NCI-H146 treated with DMSO at 0.1 percent for 48 hours (cell line): Measurements from ENCODE around the gene C1QL1.
"Not testable (repeated sequence)": the region's sequence is repeated elsewhere in the genome, so short reads cannot be mapped to it uniquely, and the experiment has no call there.

ENCODE experiments used
- DNase-seq: peaks from one replicate; lab custom pipeline; 2025; ENCODE audit not compliant: unreplicated experiment; lab: John Stamatoyannopoulos, UW

The C1QL1 gene

DNA sequence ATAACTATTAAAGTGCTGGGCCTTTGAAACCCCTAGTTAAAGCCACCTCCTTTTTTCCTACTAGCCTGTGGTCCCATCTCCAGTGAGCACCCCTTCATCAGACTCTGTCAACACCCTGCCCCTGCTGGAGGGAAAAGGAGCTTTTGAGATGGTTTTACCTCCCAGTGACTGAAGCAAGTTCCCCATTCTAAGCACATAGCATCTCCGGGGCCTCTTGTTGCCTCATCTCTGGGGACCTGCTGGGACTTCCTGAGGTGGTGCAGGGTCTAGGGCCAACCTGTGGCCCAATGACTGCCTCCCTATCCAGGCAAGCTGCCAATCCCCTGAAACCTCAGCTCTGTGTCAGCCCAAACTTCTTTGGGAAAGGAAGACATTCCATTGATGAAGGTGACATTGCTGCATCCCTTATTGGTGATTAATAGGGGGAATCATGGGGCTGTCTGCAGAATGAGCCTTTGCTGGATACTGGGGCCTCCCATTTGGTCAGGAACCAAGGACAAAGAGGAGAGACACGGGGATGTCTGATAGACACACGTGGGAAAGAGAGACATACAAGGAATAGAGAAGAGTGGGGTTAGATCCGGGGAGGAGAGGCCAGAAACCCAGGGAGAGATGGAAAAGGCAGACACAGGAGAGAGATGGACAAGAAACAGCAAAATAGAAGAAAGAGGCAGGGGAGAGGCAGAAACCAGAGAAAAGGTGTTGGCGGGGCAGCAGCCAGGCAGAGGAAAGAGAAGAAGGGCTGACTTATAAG is 2.4 kb downstream of the C1QL1 start:
- DNase-seq = no peak

DNA sequence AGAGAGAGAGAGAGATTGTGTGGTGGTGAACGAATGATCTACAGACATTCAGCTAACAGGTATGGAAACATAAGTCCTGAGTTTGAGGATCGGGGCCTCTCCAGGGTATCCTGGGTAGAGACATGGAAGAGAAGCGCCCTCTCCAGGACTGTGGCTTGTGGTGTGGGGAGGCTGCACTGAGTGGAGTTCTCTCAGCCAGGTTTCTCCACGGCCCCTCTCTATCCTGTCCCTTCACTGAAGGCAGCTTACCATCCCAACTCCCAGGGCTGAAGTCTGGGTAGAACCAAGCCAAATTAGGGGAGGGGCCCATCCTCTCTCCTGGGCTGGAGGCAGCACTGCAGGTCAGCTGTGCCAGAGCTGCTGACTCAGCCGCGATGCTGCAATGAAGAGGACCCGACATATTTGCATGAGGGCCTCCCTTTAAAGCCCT is 6.2 kb downstream of the C1QL1 start:
- no peak for DNase-seq

DNA sequence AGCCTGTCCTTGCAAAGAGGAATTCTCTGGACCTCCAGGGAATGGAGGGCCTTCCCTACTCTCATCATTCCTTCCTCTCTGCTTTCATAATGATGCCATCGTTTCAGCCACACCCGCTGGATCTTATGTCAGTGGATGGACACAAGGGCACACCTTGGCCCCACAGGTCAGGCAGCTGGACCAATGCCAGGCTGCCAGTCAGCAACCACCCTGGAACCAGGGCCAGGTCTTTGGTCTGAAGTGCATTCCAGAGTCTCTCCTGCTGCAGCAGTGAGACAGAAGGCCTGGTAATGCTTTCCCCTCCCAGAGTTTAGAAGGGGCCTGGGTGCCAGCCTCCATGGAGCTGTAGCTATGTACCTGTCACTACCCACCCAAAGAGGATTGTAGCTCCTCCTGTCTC is 7.4 kb downstream of the C1QL1 start:
- DNase-seq = no peak

DNA sequence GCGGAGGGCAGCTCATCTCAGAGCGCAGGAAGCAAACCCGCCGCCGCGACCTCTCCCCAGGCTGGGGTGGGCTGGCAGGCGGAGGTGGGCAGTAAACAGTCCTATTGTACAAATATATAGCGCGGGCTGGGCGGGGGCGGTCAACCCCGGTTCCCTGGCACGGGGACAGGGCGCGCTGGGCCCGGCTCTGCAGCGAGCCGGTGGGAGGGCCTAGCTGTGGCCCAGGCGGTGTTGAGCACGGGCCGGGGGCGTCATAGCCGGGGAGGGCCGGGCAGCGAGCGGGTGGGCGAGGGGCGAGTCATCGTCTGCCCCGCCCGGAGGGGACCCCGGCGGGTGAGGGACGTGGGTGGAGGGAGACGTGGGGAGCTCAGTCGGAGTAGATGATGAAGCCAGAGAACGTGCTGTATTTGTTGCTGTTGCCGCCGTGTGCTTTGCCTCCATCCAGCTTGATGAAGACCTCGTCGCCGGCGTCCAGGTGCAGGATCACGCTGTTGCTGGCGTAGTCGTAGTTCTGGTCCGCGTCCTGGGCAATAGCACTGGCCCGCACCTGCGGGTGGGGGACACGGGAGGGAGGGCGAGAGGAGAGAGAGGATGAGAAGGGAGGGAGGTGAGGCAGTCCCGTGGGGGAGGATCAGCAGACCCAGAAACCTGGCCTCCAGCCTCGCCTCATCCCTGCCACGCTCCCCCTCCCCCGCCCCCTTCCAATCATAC is 8.1 kb downstream of the C1QL1 start:
- DNase-seq = no peak

DNA sequence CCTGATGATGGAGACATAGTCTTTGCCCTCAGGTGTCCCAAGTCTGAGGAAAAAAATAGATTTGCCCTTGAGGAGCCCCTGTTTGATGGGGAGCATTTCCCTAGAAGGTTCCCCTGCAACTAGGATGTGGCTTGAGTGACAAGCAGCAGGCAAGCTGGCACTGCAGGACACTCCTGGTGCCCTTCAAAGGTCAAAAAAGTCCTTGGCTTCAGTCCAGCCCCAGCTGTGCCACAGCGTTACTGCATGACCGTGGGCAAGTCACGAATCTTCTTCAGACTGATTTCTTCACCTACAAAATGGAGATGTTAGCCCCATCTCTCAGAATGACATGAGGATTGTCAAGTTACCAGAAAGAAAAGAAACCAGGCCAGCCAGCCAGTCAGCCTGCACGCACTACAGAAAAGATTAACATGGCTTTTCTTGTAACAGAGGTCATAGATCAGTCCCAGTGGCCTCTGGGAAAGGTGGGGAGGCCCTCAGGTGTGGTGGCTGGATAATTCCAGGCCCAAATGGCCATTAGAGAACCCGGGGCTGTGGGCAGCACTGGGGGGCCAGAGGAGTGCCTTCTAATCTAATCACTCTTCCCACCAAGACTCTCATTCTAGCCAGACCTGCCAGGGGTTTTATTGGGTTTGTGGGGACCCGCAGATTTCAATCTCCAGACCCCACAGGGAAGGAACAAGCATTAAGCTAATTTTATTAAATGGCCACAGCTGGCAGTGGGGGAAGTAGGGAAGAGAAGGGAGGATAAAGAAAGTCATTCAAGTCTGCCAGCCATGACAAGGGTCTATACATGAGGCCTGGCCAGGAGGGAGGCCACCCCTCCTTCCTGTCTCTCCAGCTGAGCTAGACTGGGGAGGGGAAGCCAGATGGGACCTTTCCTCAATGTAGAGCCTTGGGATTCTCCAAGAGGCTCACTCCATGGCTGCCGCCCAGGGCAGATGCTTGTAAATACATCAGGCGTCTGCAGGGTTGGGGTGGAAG is 10.8 kb downstream of the C1QL1 start:
- no peak for DNase-seq

DNA sequence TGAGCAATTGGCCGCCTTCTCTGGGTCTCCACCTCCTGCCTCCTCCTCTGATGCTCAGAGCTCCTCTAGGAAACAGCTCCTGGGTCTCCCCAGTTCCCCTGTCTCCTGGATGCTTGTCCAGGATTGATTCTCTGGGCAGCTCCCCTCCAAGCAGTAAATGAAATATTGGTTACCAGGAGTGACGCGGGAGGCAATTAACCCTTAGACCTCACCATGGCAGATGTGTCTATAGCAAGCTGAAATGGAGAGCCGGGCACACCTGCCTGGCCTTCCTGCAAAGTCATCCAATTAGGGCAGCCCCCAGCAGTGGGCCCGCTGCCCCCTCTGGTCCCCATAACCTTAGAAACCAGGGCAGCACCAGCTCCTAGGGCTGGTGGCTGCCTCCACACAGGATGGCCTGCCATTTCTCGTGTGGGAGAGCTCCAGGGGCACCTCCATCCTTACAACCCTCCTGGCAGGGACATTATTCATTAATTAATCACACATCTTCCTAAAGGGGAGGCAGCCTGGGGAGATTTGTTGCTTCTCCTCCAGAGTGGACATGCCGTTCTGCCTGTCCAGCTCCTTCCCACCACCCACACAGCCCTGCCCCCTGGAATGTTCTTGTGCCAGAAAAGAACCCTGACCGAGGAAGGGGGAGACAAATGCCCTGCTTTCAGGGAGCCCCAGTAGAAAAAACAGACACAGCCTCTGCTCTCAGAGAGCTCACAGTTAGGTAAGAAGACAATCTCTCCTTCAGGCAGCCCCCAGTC is 12.3 kb downstream of the C1QL1 start:
- no peak for DNase-seq

DNA sequence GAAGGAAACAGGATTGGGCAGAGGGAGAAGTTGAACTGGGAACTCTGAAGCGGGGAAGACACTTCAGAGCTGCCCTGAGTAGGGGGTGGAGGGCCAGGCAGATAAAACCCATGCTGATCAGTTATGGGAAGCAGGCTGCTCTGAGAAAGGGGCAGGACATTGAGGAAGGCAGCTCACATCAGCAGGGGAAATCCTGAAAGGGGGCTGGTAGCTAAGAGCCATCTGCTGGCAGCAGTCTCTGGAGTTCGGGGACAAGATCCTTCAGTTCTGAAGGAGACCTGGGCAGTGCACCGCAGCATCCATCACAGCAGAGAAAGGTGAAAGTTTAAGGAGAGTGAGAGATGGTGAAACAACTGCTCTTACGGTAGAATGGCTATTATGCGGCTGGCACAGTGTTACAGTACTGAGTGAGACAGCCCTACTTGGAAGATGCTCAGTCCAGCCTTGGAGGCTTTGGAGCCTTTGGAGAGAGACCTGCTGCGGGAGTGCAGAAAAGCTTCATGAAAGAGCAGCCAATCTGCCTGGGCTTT is 15.1 kb downstream of the C1QL1 start:
- no peak for DNase-seq

DNA sequence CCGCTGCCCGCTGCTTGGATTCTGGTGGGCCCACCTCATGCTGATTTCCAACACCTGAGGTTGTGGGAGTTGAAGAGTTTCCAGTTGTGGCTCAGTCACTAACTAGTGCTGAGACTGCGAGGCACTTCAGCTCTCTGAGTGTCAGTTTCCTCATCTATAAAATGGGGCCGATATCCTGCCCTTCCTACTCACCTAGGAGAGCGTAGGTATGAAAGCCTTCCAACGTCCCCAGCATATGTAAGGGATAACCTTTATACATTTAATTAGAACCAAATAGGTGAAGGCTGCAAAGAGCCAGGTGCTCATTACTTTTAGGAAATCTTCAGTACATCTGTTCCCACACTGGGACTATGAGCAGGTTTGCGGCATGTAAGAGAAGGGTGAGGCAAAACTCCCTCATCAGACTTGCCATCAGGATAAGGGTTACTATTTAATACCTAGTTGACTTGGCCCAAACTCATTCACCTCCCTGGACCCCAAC is 19.7 kb downstream of the C1QL1 start:
- DNase-seq = no peak

DNA sequence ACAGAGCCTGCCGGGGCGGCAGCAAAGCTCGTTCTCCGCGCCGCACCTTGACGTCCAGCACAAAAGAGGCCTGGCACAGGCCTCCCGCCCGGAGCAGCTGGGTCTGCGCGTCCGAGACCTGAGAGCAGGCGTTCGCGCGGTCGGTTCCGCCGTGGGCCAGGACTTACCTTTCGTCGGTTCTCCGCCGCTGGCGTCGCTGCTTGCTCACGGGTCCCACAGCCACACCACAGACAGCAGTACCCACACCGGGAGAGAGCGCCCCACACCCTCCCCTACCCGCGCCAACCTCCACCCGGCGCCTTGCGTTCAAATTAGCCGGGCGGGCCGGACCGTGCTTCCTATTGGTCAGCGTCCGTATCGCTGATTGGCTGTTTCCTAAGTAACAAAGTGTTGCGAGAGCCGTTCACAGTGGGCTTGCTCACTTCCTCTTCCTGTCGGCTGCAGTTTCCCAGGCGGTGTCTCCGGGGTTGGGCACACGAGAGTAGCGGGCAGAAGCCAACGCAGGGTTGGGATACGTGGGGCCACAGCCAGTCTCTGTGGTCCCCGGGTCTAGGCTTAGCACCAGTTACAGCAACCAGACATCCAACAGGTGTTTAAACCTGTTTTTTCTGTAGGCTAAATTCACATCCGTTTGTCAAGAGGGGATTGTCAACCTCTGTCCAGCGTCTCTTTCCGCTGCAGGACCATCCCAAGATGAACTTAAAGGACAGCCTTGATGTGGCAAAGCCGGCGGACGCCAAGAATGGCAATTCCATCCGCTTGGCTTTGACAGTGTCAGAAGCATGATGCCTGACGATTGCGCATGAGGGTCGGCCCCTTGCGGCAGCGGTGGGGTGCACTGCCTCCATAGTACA is 20.4 kb downstream of the C1QL1 start, which contains the start of gene KIF18B:
Gene KIF18B (minus strand): TSS at position 313 of the 854 bp plus-strand sequence. CDS start 11,429 bp downstream, outside the sequence.
- peak; percentile 89 for DNase-seq

DNA sequence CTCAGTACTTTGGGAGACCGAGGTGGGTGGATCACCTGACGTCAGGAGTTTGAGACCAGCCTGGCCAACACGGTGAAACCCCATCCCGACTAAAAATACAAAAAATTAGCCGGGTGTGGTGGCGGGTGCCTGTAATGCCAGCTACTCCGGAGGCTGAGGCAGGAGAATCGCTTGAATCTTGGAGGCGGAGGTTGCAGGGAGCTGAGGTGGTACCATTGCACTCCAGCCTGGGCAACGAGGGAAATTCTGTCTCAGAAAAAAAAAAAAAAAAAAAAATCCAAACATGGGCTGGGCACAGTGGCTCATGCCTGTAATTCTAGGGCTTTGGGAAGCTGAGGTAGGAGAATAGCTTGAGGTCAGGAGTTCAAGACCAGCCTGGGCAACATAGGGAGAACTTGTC is 22.5 kb downstream of the C1QL1 start:
- DNase-seq = not testable (repeated sequence)

DNA sequence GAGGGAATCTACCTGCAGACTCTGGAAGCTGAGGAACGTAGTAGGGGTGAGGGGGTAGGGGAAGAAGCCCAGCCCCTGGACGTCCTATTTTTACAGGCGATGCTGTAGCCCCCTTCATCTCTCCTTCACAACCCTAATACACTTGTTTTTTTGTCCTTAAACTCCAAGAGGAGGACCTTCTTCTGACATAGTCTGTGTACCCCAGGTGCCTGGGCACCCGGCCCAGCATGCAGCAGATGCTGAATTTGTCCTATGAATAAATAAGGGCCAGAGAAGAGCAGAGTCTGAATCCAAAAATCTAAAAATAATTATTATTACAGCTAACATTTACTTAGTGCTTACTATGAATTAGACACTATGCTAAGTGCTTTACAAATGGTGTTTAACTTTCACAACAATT is 25.6 kb downstream of the C1QL1 start:
- no peak for DNase-seq

DNA sequence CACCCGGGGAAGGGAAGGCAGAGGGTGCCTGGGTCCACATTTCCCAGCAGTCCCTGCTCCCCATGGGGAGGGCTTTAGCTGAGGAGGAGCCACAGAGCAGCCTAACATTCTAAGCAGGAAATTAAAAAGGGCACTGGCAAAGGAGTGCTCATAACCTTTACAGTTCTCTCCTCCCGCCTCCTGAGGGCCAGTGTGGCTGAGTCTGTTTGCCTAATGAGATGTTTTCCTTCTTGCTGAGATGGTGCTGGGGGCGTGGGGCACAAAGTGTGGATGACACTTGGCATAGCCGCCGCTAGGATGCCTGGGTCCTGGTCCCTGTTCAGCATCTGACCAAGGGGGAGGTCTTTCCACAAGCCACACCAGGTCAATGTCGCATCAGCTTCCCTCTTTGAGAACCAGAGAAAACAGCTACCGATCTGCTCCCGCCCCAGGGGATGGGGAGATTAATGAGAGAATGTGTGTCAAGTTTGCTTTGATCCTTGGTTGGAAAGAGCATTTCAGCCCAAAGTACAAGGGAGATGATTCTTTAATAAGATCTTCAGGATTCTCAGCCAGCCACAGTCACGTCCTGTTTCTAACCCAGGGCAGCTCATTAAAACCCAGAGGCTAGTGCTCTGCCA is 26.3 kb downstream of the C1QL1 start:
- no peak for DNase-seq

DNA sequence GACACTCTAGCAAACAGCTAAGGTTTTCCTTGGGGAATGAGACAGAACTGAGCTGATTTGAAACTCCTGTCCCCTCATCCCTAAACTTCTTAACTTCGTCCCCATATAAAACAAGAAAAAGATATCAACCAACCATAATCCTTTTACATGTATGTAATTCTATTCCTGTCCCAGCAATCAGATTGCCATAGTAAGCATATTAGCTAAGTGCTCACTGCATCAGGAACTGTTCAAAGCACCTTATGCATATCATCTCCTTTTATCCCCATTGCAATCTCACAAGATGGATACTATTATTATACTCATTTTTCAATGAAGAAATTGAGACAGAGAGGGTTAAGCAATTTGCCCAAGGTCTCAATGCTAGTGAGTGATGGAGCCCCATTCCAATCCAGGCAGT is 27.3 kb downstream of the C1QL1 start:
- no peak for DNase-seq

DNA sequence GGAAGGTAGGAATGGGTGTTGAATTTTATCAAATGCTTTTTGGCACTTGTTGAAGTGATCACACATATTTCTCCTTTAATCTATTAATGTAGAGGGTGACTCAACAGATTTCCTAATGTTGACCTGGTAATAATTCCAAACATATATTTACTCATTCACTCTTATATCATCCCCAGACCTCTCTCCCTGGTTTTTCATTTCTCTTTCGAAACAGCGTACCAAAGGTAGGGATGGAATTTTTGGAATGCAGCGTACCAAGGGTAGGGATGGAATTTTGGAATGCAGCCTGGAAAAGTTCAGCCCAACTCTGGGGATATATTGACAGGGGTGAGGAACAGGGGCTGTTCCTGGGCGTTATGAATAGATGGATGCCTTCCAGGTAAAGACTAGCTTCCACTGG is 27.8 kb downstream of the C1QL1 start:
- DNase-seq = no peak

DNA sequence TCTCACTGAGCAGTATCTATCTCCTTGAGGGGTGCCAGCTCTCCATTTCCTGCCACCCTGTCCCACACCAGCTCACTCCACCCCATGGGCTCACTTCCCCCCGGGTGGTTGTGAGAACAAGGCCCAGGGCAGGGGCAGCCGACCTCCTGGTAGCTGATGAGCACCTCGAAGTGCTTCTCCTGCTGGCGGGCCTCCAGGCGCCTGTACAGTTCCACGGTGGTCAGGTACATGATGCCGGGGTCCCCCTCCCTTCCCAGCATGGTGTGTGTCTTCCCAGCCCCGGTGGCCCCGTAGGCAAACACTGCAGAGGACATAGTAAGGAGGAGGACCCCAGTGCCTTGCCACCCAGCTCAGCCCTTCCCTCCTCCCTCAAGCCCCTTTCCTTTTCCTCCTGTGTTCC is 33.0 kb downstream of the C1QL1 start:
- no peak for DNase-seq

DNA sequence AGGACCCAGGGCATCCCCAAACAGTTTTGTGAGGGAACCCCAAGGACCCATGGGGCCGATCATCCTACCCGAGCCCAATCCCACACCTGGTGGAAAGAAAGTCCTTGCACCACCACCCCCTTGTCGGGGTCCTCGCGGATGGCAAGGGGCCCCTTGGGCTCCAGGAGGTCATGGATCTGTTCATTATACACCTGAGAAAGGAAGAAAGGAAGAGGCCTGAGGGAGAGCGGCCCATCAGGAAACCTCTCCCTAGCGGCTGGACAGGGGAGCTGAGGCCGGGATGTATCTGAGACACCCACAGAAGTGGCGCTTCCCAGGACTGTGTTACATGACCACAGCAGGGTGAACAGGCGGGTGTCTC is 33.4 kb downstream of the C1QL1 start:
- DNase-seq = no peak

DNA sequence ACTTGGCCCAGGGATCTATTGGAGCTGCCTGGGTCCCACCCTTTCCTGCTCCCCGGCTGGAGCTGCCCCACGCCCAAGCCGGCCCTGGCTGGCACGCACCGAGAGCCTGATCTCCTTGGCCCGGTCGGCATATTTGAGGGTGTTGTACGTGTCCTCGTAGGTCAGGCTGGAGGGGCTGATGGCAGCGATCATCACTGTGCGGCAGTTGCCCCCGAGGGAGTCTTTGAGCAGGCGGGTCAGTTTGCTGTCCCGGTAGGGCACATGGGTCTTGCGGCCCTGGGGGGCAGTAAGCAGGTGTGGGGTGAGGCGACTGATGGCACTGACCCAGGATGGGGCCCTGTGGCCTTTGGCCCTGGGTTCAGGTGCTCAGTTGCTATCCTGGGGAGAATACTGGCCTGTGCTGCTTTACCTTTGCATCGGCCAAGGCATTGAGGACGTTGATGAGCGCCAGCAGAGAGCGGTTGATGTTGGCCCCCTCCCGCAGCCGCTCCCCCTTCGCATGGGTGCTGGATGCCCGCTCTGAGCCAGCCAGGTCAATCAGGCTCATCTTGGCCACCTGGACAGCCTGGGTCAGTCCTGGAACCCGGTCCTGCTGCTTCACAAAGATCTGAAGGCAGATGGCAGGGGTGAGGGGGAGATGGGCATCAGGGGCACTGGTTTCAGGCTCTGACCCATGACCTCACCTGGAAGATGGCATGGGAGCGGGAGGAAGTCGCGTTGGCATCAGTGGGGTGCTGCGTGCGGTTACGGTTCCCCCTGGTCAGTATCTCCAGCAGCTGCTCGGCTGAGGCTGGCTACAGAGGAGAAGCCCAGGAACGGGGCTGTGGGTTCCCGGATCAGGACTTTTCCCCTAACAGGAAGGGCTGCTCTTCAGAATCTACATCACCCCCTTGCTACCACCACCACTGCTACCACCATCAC is 34.0 kb downstream of the C1QL1 start:
- DNase-seq = no peak

DNA sequence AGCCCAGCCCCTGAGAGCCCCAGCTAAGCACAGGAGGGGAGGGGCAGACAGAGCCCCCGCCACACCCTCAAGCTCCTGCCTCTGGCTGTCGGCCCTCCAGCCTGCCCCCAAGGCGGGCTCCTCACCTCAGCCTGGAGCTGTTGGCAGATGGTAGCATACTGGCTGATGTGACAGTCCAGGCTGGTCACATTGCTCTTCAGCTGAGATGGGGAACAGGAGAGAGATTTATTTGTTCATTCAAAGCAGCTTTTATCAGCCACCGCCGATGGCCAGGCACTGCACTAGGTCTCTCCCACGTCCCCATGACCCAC is 35.4 kb downstream of the C1QL1 start:
- DNase-seq = no peak
